ENCODE measurements around the gene PGM2L1. TPM values are rescaled to one million over a fixed set of nuclear protein-coding genes. Genes with fewer than 3 reads are reported as not detected.

PGM2L1 gene
- total RNA-seq, 1 donor from 2014 or later, result 8.4 TPM

GRCh38 chr11:74412733-74413359, 14.6 kb upstream of the PGM2L1 start:
- intact Hi-C loops (cut with DNase I), result no loop called here
- Histone ChIP-seq H3K27ac (no peak overlapping the region), H3K27me3 (no peaks in the 10 kb centered on the region), H3K4me3 (no peak overlapping the region), H3K4me1 (peaks cover 4 to 7% of the 10 kb centered on the region in 2 donors), H3K9me3 (no peaks in the 10 kb centered on the region), H3K36me3 (no peaks in the 10 kb centered on the region)
- TF ChIP-seq, protein P1, sequence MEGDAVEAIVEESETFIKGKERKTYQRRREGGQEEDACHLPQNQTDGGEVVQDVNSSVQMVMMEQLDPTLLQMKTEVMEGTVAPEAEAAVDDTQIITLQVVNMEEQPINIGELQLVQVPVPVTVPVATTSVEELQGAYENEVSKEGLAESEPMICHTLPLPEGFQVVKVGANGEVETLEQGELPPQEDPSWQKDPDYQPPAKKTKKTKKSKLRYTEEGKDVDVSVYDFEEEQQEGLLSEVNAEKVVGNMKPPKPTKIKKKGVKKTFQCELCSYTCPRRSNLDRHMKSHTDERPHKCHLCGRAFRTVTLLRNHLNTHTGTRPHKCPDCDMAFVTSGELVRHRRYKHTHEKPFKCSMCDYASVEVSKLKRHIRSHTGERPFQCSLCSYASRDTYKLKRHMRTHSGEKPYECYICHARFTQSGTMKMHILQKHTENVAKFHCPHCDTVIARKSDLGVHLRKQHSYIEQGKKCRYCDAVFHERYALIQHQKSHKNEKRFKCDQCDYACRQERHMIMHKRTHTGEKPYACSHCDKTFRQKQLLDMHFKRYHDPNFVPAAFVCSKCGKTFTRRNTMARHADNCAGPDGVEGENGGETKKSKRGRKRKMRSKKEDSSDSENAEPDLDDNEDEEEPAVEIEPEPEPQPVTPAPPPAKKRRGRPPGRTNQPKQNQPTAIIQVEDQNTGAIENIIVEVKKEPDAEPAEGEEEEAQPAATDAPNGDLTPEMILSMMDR (IDR thresholded peaks at IDR 0.05), result no peak
- no peak for DNase-seq (ENCODE audit: low spot score in 2 of 2)

DNA sequence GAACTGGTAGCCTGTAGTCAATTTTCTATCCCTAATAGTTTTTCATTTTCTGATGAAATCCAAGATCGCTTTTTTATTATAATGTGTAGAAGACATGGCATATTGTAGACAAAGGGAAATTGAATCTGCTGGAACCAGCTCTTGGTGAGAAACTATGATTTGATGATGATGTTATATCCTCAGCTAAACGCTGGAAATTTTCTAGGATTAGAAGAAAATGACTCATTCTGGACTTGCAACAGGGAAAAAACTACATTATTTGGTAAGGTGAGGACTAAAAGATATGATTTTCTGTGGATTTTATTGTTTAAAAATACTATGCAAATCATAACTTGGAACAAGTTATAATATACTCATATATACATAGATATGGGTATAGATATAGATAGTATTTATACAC, 14.1 kb upstream of the PGM2L1 start:
- intact Hi-C loops (cut with DNase I), result no loop called here
- H3K27me3 ChIP-seq, result no peaks in the 10 kb centered on the region
- TF ChIP-seq, protein P1 (IDR thresholded peaks at IDR 0.05), result no peak

GRCh38 chr11:74409633-74410032, 11.4 kb upstream of the PGM2L1 start:
- Histone ChIP-seq H3K4me1 (no peaks in the 10 kb centered on the region), H3K27me3 (no peaks in the 10 kb centered on the region)
- TF ChIP-seq, protein P1 (IDR thresholded peaks at IDR 0.05), result no peak

More for the DNA sequence above, 14.1 kb upstream of the PGM2L1 start:
- H3K4me3 ChIP-seq, result no peak overlapping the region
- H3K36me3 ChIP-seq, result no peaks in the 10 kb centered on the region
- H3K4me1 ChIP-seq, result peaks cover 0 to 2% of the 10 kb centered on the region in 2 donors
- no peak for DNase-seq (ENCODE audit: low spot score in 2 of 2)
- no peaks in the 10 kb centered on the region for H3K9me3 ChIP-seq
- H3K27ac ChIP-seq, result no peak overlapping the region

DNA sequence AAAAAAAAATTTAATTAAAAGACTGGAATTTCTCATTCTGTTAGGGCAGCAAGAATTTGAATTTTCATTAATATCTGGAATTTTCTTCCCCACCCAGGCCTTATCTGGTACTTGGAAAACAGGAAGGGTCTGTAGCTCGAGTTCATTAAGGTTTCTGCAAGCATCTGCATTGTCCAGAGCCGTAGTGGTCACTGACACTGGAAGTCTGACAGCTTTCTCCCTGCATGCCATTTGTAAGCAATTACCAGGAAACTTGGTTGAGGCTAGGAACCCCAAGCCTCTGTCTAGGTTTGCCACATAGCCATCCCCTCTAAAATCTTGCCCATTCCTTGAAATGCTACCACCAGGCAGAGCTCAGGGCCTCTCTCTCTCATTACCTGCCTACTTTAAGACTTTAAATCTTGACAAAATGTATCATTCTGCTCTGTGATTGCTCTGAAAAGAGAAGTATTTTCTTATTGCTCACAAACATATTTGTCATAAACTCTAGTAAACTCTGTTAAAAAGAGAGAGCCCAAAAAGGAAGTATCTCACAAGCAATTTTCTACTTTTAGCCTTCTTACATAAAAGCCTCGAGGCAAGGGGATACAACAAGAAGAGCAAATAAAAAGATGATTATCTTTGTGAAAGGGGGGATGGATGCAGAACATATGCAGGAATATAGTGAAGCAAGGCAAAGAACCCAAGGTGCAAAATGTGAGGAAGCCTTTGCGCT, 5.5 kb upstream of the PGM2L1 start:
- no peak for DNase-seq (ENCODE audit: low spot score in 2 of 2)
- intact Hi-C loops (cut with DNase I), result no loop called here
- Histone ChIP-seq H3K4me3 (no peak overlapping the region), H3K27me3 (no peaks in the 10 kb centered on the region), H3K27ac (no peak overlapping the region), H3K4me1 (no peaks in the 10 kb centered on the region), H3K36me3 (no peaks in the 10 kb centered on the region), H3K9me3 (no peaks in the 10 kb centered on the region)
- TF ChIP-seq, protein P1 (IDR thresholded peaks at IDR 0.05), result no peak

More at GRCh38 chr11:74409633-74410032, 11.4 kb upstream of the PGM2L1 start:
- intact Hi-C loops (cut with DNase I), result no loop called here
- DNase-seq (ENCODE audit: low spot score in 2 of 2), result no peak
- no peaks in the 10 kb centered on the region for H3K9me3 ChIP-seq
- H3K4me3 ChIP-seq, result no peak overlapping the region
- H3K27ac ChIP-seq, result no peak overlapping the region
- no peaks in the 10 kb centered on the region for H3K36me3 ChIP-seq

DNA sequence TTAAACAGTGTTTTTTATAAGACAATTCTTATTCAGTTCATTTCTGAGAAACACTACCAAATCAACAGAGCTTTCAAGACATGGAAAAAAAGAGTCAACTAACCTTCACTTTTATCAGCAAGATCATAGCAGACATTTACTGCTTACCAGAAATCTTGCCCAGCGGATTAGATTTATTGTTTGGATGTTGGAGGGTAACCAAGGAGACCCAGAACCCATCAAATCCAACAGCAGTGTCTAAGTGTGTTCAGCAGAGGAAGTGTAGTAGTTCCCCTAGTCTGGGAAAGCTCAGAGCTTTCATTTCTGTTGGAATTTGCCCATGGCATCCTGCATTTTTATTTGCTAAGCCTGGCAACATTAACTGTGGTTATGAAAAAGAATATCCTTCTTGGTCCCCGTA, 2.4 kb upstream of the PGM2L1 start:
- no peak for DNase-seq (ENCODE audit: low spot score in 2 of 2)
- Histone ChIP-seq H3K36me3 (no peaks in the 10 kb centered on the region), H3K9me3 (no peaks in the 10 kb centered on the region), H3K4me1 (no peaks in the 10 kb centered on the region), H3K4me3 (no peak overlapping the region), H3K27ac (no peak overlapping the region), H3K27me3 (no peaks in the 10 kb centered on the region)
- TF ChIP-seq, protein P1 (IDR thresholded peaks at IDR 0.05), result no peak
- intact Hi-C loops (cut with DNase I), result no loop called here

All from ascending aorta (tissue), 2 donors.